ENCODE results near the gene ING3. TPM values are rescaled to one million over a fixed set of nuclear protein-coding genes. Genes with fewer than 3 reads are reported as not detected.

ING3 gene
- total RNA-seq, 1 donor from 2014 or later: 20.2 TPM

GRCh38 chr7:121006711-121007315 lies 56.2 kb downstream of the ING3 start:
- peaks cover 2% of the 10 kb centered on the region for H3K27me3 Mint-ChIP-seq (ENCODE audit: unreplicated experiment)
- no peaks in the 10 kb centered on the region for H3K36me3 Mint-ChIP-seq (ENCODE audit: unreplicated experiment)
- H3K9me3 Mint-ChIP-seq (ENCODE audit: unreplicated experiment): no peaks in the 10 kb centered on the region
- no peak for DNase-seq (ENCODE audit: extremely low spot score, unreplicated experiment)
- H3K27ac Mint-ChIP-seq (ENCODE audit: unreplicated experiment): no peak overlapping the region
- peaks cover 24% of the 10 kb centered on the region for H3K4me1 Mint-ChIP-seq (ENCODE audit: unreplicated experiment)
- no peak for TF ChIP-seq CTCF (IDR thresholded peaks at IDR 0.05)
- no peak overlapping the region for H3K4me3 Mint-ChIP-seq (ENCODE audit: unreplicated experiment)

GRCh38 chr7:121008816-121009215 lies 58.2 kb downstream of the ING3 start:
- H3K27ac Mint-ChIP-seq (ENCODE audit: unreplicated experiment): no peak overlapping the region
- H3K4me1 Mint-ChIP-seq (ENCODE audit: unreplicated experiment): peaks cover 5% of the 10 kb centered on the region
- H3K9me3 Mint-ChIP-seq (ENCODE audit: unreplicated experiment): no peaks in the 10 kb centered on the region
- H3K27me3 Mint-ChIP-seq (ENCODE audit: unreplicated experiment): peaks cover 2% of the 10 kb centered on the region
- no peak overlapping the region for H3K4me3 Mint-ChIP-seq (ENCODE audit: unreplicated experiment)
- TF ChIP-seq CTCF (IDR thresholded peaks at IDR 0.05): no peak
- DNase-seq (ENCODE audit: extremely low spot score, unreplicated experiment): no peak
- H3K36me3 Mint-ChIP-seq (ENCODE audit: unreplicated experiment): no peaks in the 10 kb centered on the region

- no peak for TF ChIP-seq CTCF (IDR thresholded peaks at IDR 0.05)
- DNase-seq (ENCODE audit: extremely low spot score, unreplicated experiment): no peak
- Mint-ChIP-seq H3K9me3 (ENCODE audit: unreplicated experiment) (no peaks in the 10 kb centered on the region), H3K4me3 (ENCODE audit: unreplicated experiment) (no peak overlapping the region), H3K4me1 (ENCODE audit: unreplicated experiment) (peaks cover 5% of the 10 kb centered on the region), H3K27ac (ENCODE audit: unreplicated experiment) (no peak overlapping the region), H3K27me3 (ENCODE audit: unreplicated experiment) (peaks cover 2% of the 10 kb centered on the region), H3K36me3 (ENCODE audit: unreplicated experiment) (no peaks in the 10 kb centered on the region)
Measured at GRCh38 chr7:121011401-121011800, 60.8 kb downstream of the ING3 start.

- Mint-ChIP-seq H3K4me1 (ENCODE audit: unreplicated experiment) (peaks cover 11% of the 10 kb centered on the region), H3K27ac (ENCODE audit: unreplicated experiment) (no peak overlapping the region), H3K9me3 (ENCODE audit: unreplicated experiment) (no peaks in the 10 kb centered on the region)
Measured at GRCh38 chr7:121012170-121012874, 61.7 kb downstream of the ING3 start.

More at GRCh38 chr7:121012170-121012874, 61.7 kb downstream of the ING3 start:
- H3K27me3 Mint-ChIP-seq (ENCODE audit: unreplicated experiment): no peaks in the 10 kb centered on the region
- no peak for DNase-seq (ENCODE audit: extremely low spot score, unreplicated experiment)
- H3K4me3 Mint-ChIP-seq (ENCODE audit: unreplicated experiment): no peak overlapping the region
- H3K36me3 Mint-ChIP-seq (ENCODE audit: unreplicated experiment): no peaks in the 10 kb centered on the region
- TF ChIP-seq CTCF (IDR thresholded peaks at IDR 0.05): no peak
